Peyer's patch (tissue), 4 donors: ENCODE data around the gene RBM20.

Experiments
- POLR2A ChIP-seq, 2 donors: fragments of 450-650 bp; IDR thresholded peaks; one replicate each; pipeline ENCODE4 v1.5.1; 2017; ENCODE audit warnings: antibody characterized with exemption in 2 of 2, mild to moderate bottlenecking in 2 of 2, moderate library complexity in 2 of 2
- TF ChIP-seq, protein P1 (sequence below), 6 experiments: fragments of 450-650 bp in 4 of 6; fragments of 200-600 bp in 2 of 6; sonication (generic) in 1 of 6; IDR thresholded peaks; one replicate each; pipeline ENCODE4 v1.5.1; 2017 to 2019; ENCODE audit warnings: antibody characterized with exemption in 6 of 6, mild to moderate bottlenecking in 3 of 6, moderate library complexity in 1 of 6

DNA sequence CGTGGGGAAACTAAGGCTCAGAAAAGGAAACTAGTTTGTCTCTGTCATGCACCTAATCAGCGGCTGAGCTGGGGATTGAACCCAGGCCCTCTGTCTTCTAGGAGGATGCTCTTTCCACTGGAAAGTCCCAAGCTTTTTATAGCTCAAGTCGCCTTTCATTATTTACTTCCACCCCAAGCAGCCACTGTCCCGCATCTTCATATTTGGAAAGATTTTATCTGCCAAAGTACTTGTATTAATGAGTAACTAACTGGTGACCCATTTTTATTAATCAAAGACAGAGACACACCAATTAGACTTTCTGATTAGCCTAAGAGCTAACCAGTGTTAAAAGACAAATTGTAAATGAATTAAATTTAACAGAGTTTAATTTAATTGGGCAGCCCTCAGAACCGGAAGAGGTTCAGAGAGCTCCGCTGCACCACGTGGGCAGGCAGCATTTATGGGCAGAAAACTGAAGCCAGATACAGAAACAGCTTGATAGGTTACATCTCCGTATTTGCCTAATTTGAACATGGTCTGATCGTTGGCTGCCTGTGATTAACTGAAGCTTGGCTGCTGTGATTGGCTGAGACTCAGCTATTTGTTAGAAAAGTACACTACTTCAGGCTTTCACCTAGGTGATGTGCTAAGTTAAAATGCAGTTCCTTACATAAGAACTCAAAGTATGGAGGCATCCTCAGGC, 149.1 kb downstream of the RBM20 start:
- no peak for TF ChIP-seq POLR2A (IDR thresholded peaks at IDR 0.05)
- TF ChIP-seq, protein P1, sequence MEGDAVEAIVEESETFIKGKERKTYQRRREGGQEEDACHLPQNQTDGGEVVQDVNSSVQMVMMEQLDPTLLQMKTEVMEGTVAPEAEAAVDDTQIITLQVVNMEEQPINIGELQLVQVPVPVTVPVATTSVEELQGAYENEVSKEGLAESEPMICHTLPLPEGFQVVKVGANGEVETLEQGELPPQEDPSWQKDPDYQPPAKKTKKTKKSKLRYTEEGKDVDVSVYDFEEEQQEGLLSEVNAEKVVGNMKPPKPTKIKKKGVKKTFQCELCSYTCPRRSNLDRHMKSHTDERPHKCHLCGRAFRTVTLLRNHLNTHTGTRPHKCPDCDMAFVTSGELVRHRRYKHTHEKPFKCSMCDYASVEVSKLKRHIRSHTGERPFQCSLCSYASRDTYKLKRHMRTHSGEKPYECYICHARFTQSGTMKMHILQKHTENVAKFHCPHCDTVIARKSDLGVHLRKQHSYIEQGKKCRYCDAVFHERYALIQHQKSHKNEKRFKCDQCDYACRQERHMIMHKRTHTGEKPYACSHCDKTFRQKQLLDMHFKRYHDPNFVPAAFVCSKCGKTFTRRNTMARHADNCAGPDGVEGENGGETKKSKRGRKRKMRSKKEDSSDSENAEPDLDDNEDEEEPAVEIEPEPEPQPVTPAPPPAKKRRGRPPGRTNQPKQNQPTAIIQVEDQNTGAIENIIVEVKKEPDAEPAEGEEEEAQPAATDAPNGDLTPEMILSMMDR (IDR thresholded peaks at IDR 0.05): no peak
